LHCN-M2 (cell line): ENCODE data around the gene SSR2. TPM values are rescaled to one million over a fixed set of nuclear protein-coding genes. Genes with fewer than 3 reads are reported as not detected.
"Not testable (repeated sequence)": the region's sequence is repeated elsewhere in the genome, so short reads cannot be mapped to it uniquely, and the experiment has no call there.

Experiments
- DNase-seq: peaks from one replicate; pipeline ENCODE4 v3.0.0-alpha.2; 2012; ENCODE audit warnings: low read depth
- total RNA-seq: library from RNA; depleted of rRNA; stranded (reverse); fragments of >200 nt; gene quantifications from 2 replicates; pipeline ENCODE4 v1.2.3, GENCODE V29; 2014

Gene SSR2
- total RNA-seq, 1 experiment from 2014 or later: 351 TPM

- no peak for DNase-seq
These were observed 28.0 kb upstream of the SSR2 start for GRCh38 chr1:156048663-156049258.

GRCh38 chr1:156045076-156045475, 24.3 kb upstream of the SSR2 start:
- DNase-seq: no peak

DNA sequence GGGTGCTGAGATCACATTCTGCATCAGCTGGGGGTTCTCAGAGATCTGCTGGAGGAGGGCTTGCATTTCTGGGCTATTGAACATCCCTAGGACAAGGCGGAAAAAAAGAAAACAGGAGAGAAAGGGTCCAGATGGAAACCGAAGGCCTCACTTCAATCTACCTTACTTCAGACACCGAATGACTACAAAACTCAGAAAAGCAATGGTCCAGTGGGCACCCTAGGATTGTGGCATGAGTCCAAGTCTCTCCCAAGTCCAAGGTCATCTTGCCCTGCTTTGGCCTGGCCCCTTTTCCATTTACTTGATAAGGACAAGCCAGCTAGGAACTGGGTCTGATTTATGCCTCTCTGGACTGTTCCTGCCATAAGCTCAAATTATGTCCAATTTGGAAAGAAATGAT, 22.1 kb upstream of the SSR2 start:
- no peak for DNase-seq

DNA sequence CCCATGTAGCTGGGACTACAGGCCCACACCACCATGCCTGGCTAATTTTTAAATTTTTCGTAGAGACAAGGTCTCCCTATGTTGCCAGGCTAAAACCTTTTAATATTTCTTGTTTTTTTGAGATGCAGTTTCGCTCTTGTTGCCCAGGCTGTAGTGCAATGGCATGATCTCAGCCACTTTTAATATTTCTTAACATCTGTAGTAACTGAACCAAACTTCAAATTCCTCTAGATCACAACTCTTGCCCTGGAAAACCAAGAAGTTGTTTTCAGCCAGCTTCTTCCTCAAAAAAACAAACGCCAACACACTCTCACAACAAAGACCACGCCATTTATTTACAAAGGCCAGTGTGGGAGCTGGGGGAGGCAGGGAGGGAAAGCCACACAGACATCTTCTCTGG, 14.2 kb upstream of the SSR2 start:
- DNase-seq: not testable (repeated sequence)

GRCh38 chr1:156033011-156033410, 12.3 kb upstream of the SSR2 start:
- DNase-seq: no peak

DNA sequence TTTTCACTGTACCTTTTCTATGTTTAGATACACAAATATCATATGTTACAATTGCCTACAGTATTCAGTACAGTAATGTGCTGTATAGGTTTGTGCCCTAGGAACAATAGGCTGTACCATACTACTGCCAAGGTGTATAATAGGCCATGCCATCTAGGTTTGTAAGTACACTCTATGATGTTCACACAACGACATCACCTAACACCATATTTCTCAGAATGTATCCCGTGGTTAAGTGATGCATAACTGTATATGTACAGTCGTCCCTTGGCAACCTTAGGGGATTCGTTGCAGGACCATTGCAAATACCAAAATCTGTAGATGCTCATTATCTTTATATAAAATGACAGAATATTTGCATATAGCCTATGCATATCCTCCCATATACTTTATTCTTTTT, 5.8 kb upstream of the SSR2 start:
- DNase-seq: no peak

- DNase-seq: no peak
These were observed 5.1 kb upstream of the SSR2 start for GRCh38 chr1:156025876-156026275.

DNA sequence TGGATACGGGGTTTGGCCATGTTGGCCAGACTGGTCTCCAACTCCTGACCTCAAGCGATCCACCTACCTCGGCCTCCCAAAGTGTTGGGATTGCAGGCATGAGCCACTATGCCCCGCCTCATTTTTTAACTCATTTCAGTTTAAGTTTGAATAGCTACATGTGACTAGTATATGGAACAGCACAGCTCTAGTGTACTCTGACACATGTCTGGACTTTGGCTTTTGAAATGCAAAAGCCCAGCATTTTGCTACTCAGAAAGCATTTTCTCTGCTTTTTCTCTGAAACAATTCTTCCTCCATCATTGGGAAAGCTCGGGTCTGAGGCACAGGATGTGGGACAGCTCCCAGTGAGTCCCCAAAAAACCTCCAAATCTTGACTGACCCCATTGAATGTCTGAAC, 4.0 kb upstream of the SSR2 start:
- DNase-seq: no peak

GRCh38 chr1:156021954-156022353, 1.2 kb upstream of the SSR2 start:
- no peak for DNase-seq

DNA sequence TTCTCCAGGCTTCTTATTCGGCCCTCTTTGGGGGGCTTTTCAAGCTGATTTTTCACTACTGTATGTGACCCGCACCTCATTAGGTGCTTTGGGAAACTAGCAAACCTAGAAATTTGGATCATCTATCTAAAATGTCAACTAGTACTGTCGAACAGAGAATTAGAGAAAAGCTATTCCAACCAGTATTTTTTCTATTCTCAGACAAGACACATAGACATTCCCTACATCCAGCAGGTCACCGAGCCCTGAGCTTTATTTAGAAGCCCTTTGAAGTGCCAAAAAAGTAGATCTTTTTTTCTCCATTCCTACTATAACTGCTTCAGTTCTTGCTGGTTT, 310 bp upstream of the SSR2 start:
- DNase-seq: no peak

DNA sequence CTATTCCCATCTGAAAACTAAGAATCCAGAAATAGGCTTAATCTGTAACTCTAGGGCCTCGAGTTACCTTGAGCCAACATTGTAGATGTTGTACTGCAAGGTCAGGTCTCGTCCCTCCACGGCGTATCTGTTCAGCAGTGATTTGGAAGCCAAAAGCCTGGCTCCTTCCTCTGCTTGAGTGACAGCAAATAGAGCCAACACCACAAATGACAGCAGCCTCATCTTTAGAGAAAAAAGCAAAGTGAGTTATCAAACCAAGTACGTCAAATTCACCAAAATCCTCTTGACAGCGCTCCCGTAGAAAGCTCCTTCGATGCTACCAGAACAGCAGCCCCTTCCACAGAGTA, 832 bp downstream of the SSR2 start:
- DNase-seq: no peak

DNA sequence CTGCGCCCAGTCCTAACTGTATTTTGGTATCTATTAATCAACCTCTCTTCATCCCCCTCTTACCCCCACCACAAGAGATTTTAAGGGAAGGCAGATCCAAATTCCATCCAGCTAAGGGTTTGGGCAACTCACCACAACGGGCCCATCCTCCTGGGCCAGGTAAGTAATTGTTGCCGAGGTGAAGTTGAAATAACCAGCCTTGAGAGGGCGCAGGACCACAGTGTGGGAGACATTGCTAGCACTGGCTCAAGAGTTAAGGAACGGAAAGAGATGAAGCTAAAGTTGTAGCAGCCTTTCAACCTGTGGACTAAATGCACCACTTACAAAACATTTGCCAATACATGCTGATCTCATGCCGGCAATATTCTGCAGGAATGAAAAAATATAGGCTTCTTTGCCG, 5.9 kb downstream of the SSR2 start:
- no peak for DNase-seq

- DNase-seq: no peak
These were observed 8.5 kb downstream of the SSR2 start for GRCh38 chr1:156012051-156012817.

DNA sequence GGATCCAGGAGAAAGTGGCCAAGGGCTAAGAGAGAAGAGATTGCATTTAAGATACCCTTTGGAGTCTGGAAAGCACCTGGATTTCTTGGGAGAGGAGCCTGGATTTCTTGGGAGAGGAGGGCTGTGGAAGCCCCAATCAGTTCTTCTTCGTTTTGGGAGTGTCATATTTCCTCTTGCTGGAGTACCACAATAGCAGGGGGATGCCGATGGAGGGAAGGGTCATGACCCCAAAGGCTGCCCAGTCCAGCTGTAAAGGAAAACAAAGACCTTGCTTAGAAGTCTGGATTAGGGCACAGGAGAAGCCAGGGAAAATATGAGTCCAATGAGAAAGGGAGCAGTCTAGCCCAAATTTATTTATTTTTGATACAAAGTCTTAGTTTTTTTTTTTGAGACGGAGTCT, 11.3 kb downstream of the SSR2 start:
- DNase-seq: no peak

- peak; percentile 54 for DNase-seq
These were observed 13.9 kb downstream of the SSR2 start for GRCh38 chr1:156006666-156007376.

DNA sequence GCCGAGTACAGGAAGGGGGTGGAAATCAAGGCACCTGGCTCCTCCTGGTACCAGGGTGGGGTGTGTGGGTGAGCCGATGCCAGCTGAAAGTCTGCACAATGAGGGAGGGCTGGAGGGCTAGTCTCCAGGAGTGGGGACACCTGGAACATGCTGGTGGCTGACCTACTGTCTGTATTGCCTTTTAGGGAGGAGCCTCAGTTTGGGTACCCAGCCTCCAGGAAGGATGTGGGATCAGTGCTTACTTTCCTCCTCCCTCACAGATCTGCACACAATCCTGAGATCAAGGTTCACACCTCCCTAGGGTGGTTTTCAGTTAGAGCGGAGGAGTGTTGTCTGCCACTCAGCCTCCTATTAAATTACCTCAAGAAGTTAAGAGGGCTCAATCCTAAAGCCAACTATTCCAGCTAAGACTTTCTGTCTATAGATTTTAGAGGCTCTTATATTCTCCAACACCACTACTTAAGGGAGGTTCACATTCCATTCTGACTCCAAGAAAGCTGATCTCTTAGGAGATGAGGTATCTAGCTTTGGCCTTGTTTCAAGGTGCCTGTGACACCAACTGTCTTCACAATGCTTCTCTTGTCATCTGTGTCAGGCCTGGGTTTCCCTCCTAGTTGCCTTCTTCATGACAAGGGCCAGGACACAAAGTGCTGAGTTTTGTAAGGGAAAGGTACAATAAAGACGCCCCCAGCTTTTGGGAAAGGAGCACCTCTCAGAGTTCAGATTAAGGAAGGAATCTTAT, 15.7 kb downstream of the SSR2 start:
- no peak for DNase-seq

DNA sequence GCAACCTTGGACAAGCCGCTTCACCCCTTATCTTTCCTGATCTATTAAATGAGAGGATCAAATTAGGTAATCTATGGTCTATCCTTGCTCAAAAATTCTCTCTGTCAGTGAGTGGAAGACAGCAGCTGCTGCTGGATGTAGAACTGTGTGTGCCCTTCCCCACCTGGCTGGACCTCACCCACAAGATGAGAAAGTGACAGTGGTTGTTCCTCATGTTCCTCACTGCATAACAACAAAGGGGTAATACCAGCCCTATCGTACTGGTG, 16.9 kb downstream of the SSR2 start:
- no peak for DNase-seq

DNA sequence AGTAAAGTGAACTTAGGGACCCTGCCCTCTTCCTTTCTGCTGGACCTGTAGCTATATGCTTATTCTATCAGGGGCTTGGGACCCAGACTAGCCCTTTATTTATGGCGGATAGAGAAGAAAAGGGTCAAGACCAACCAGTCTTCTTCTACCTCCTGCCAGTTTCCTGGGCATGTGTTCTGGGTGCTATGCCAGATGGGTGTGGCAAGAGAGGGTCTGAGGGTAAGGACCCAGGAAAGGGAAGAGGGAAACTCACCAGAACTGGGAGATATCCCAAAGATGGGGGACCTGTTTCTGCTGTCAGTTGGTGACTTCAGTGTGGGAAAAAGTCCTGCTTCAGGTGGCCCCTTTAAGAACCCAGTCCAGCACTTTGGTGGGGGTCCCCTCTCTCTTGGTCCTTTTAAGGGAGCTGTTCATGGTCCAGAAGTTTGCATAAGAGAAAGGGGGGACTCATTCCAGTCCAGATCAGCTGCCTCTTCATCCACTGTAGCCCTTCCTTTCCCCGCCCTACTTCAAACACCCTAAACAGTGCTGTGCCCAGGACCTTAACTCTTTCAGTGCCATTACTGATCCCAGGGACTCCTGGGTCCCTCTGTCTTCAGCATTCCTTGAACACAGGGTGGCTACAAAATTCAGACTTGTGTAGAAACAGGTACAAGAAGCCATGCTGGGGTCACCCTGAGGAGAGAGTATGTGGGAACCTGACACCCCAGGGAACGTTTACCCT, 18.4 kb downstream of the SSR2 start:
- no peak for DNase-seq

- peak; percentile 11 for DNase-seq
These were observed 19.0 kb downstream of the SSR2 start for GRCh38 chr1:156001662-156002171.

GRCh38 chr1:156001021-156001661, 19.6 kb downstream of the SSR2 start:
- DNase-seq: no peak

- DNase-seq: no peak
These were observed 20.8 kb downstream of the SSR2 start for GRCh38 chr1:155999964-156000363.
